ENCODE results near the gene RPP25L.

Gene RPP25L

GRCh38 chr9:34637356-34638137, 25.6 kb upstream of the RPP25L start, which contains the start of gene SIGMAR1:
Gene SIGMAR1 (minus strand): TSS chr9:34637787. CDS start chr9:34637697, 90 bp downstream.
- DNase-seq (ENCODE audit: low read depth in 2 of 2): peak; percentile 86

- DNase-seq (ENCODE audit: low read depth in 2 of 2): no peak
These were observed 25.0 kb upstream of the RPP25L start for GRCh38 chr9:34636791-34637355.

GRCh38 chr9:34635556-34635955, 23.7 kb upstream of the RPP25L start:
- DNase-seq (ENCODE audit: low read depth in 2 of 2): no peak

- no peak for DNase-seq (ENCODE audit: low read depth in 2 of 2)
These were observed 22.8 kb upstream of the RPP25L start for GRCh38 chr9:34634551-34635248.

- DNase-seq (ENCODE audit: low read depth in 2 of 2): peak in 1 of 2 donors; percentile 55
These were observed 22.1 kb upstream of the RPP25L start for GRCh38 chr9:34633851-34634550.

GRCh38 chr9:34633166-34633565, 21.3 kb upstream of the RPP25L start:
- DNase-seq (ENCODE audit: low read depth in 2 of 2): no peak

- no peak for DNase-seq (ENCODE audit: low read depth in 2 of 2)
These were observed 18.7 kb upstream of the RPP25L start for GRCh38 chr9:34630402-34631154.

- DNase-seq (ENCODE audit: low read depth in 2 of 2): no peak
These were observed 17.6 kb upstream of the RPP25L start for GRCh38 chr9:34629491-34629808.

- DNase-seq (ENCODE audit: low read depth in 2 of 2): no peak
These were observed 17.0 kb upstream of the RPP25L start, which contains the start of gene ARID3C for GRCh38 chr9:34628656-34629490. Gene ARID3C (minus strand): TSS chr9:34629066. CDS start chr9:34628014, 1,052 bp downstream.

- no peak for DNase-seq (ENCODE audit: low read depth in 2 of 2)
These were observed 16.1 kb upstream of the RPP25L start for GRCh38 chr9:34627716-34628655.

- no peak for DNase-seq (ENCODE audit: low read depth in 2 of 2)
These were observed 13.2 kb upstream of the RPP25L start for GRCh38 chr9:34625186-34625486.

GRCh38 chr9:34624475-34625185, 12.7 kb upstream of the RPP25L start:
- DNase-seq (ENCODE audit: low read depth in 2 of 2): no peak

- no peak for DNase-seq (ENCODE audit: low read depth in 2 of 2)
These were observed 11.7 kb upstream of the RPP25L start for GRCh38 chr9:34623374-34624235.

GRCh38 chr9:34620061-34620994, 8.4 kb upstream of the RPP25L start, which contains the start of gene DCTN3:
Gene DCTN3 (minus strand): TSS chr9:34620495. CDS start chr9:34620464, 31 bp downstream.
- DNase-seq (ENCODE audit: low read depth in 2 of 2): peak; percentile 73 to 80

GRCh38 chr9:34615132-34615531, 3.2 kb upstream of the RPP25L start:
- no peak for DNase-seq (ENCODE audit: low read depth in 2 of 2)

GRCh38 chr9:34612788-34613390, 992 bp upstream of the RPP25L start:
- peak in 1 of 2 donors; percentile 54 for DNase-seq (ENCODE audit: low read depth in 2 of 2)

Measured in stimulated activated CD8-positive, alpha-beta memory T cell treated with anti-CD3 and anti-CD28 coated beads, Interleukin-7, amount 100 ng/mL, for 1 hour (primary cell).